ENCODE measurements around the gene SCN2B.

DNA sequence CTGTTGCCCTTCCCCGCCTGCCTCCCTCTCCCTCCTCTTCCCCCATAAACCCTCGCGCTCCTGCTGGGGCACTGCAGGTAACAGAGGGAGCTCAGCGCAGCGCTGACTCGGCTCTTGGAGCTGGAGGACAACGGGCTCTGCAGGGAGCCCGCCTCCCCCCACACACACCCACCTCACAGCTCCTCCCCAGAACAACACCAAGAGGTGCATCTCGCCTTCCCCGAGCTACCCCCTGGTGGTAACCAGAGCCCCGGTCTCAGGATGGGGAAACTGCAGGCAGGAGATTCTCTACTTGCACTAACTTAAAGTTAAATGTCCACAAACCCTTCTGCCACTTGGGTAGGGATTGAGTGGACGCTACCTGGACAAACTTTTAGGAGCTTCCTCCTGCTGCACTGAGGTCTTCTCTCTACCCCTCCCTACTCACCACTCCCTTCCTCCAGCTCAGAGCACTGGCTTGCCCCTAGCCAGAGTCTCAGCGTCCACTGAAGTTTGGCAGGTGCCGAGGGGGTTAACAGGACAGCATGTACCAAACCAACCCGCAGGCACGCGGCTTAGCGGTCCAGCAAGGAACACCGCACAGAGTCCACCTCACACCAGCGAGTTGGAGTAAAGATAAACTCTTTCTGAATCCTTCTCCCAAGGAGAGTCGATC lies 19.8 kb downstream of the SCN2B start:
- TF ChIP-seq, protein P1, sequence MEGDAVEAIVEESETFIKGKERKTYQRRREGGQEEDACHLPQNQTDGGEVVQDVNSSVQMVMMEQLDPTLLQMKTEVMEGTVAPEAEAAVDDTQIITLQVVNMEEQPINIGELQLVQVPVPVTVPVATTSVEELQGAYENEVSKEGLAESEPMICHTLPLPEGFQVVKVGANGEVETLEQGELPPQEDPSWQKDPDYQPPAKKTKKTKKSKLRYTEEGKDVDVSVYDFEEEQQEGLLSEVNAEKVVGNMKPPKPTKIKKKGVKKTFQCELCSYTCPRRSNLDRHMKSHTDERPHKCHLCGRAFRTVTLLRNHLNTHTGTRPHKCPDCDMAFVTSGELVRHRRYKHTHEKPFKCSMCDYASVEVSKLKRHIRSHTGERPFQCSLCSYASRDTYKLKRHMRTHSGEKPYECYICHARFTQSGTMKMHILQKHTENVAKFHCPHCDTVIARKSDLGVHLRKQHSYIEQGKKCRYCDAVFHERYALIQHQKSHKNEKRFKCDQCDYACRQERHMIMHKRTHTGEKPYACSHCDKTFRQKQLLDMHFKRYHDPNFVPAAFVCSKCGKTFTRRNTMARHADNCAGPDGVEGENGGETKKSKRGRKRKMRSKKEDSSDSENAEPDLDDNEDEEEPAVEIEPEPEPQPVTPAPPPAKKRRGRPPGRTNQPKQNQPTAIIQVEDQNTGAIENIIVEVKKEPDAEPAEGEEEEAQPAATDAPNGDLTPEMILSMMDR (IDR thresholded peaks at IDR 0.05 in 8 of 11, conservative IDR thresholded peaks at IDR 0.05 in 3 of 11), result no peak
- no peak for TF ChIP-seq POLR2AphosphoS5 (IDR thresholded peaks at IDR 0.05)
